M059J (cell line): ENCODE data around the gene FMNL2. TPM values are rescaled to one million over a fixed set of nuclear protein-coding genes. Genes with fewer than 3 reads are reported as not detected.
"Not testable (repeated sequence)": the region's sequence is repeated elsewhere in the genome, so short reads cannot be mapped to it uniquely, and the experiment has no call there.

ENCODE experiments used
- DNase-seq: peaks from one replicate; pipeline ENCODE4 v3.0.0-alpha.2; 2012; ENCODE audit warnings: low read depth
- total RNA-seq: library from RNA; depleted of rRNA; stranded (reverse); fragments of >200 nt; shearing (Covaris generic); gene quantifications from 2 replicates; pipeline ENCODE4 v1.2.3, GENCODE V29; 2014

FMNL2 gene
- total RNA-seq, 1 experiment from 2014 or later: 13.2 TPM

GRCh38 chr2:152375174-152375573 is 40.2 kb downstream of the FMNL2 start:
- DNase-seq: no peak

DNA sequence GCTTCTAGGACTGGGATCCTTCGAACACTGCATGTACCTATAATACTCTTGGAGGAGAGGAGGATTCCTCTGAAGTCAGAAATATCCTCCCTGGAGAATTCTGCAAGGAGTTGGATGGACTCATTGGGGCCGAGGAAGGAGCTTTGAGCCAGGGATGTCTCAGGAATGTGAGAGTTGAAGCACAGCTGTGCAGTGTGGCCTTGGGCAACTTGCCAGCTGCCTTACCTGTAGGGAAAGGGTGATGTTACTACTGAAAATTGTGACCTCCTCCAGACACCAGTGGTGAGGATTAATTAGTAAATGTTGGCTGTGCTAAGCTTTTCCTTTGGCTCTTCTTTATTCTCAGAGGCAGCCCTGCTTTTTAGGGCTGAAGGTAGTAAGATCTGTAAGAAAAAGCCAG is 41.4 kb downstream of the FMNL2 start:
- DNase-seq: no peak

GRCh38 chr2:152376968-152377367 is 42.0 kb downstream of the FMNL2 start:
- DNase-seq: peak; percentile 58

DNA sequence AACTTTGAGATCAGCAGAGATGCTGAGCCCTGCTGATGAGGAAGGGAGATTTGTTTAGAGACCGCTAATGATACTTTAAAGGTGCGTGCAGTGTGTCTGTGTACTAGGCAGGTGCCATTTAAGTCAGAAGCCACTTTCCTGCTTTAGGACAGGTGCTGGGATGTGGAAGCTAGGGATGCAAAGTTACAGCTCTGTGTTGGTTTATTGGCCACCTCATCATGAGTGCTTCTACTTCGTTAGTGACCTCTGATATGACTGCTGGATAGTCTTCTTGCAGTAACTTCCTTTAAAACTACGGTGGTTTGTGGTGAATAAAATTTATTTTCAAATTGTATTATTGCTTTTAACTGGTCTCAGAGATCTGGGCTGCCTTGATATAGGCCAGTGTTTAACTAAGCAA is 44.1 kb downstream of the FMNL2 start:
- no peak for DNase-seq

DNA sequence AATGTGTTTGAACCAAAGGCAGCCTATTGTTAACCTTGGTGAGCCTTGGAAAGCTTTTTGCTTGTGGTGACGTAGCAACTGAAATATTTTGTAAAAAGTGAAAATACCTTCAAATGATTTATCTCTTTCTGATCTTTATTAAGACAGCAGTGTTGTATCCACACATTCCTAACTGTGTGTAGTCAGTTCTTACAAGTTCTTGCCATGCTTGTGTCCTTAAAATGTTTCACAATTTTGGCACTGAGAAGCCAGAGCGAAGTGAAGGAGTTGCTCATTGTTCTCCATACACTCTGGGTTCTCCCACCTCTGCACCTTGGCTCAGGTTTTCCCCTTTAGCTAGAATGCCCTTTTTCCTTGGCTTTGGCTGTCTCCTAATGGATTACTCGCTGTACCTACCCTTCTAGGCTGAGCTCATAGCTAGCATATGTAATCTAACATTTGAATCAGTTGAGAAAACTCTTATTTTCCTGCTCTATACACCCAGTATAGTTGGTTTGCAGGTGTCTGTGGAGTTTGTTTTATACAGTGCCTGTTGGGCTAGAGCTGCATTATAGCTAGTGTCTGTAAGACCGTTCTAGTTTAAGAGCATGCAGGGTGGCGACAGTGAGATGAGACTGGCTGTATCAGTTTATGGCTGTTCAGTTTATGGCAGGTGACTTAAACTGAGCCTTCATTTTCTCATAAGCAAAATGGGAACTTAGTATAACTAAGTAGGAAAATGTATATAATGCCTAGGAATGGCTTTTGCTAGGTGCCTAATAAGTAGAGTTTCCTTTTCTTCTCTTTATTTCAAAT is 45.5 kb downstream of the FMNL2 start:
- no peak for DNase-seq

GRCh38 chr2:152383702-152384101 is 48.7 kb downstream of the FMNL2 start:
- DNase-seq: no peak

GRCh38 chr2:152384992-152385391 is 50.0 kb downstream of the FMNL2 start:
- DNase-seq: no peak

GRCh38 chr2:152385650-152386049 is 50.7 kb downstream of the FMNL2 start:
- peak; percentile 17 for DNase-seq

DNA sequence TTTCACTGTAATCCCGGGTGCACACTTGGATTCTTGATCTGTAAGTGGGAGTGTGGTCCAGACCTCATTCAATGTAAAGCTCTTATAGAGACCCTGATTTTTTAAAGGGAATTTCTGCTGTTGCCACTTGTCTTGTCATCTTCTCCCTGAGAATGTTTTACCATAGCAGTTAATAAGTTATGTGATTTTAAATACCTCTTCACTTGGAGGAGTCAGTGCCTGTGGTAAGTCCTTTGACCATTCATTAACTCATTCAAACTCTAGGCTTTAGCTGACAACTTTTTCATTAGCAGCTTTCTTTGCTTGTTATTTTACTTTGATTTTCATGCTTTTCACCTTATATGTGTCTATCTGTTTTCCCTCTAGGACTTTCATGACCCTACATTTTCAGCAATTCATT is 51.3 kb downstream of the FMNL2 start:
- DNase-seq: no peak

GRCh38 chr2:152387041-152387440 is 52.1 kb downstream of the FMNL2 start:
- DNase-seq: no peak

DNA sequence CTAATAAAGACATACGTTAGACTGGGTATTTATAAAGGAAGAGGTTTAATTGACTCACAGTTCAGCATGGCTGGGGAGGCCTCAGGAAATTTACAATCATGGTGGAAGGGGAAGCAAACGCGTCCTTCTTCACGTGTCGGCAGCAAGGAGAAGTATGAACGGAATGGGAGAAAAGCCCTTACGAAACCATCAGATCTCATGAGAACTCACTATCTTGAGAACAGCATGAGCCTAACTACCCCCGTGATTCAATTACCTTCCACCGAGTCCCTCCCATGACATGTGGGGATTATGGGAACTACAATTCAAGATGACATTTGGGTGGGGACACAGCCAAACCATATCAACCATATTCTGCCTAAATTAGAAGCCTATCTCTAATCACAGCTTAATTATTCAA is 53.3 kb downstream of the FMNL2 start:
- DNase-seq: not testable (repeated sequence)

- DNase-seq: no peak
These were observed 54.5 kb downstream of the FMNL2 start for GRCh38 chr2:152389483-152389882.

DNA sequence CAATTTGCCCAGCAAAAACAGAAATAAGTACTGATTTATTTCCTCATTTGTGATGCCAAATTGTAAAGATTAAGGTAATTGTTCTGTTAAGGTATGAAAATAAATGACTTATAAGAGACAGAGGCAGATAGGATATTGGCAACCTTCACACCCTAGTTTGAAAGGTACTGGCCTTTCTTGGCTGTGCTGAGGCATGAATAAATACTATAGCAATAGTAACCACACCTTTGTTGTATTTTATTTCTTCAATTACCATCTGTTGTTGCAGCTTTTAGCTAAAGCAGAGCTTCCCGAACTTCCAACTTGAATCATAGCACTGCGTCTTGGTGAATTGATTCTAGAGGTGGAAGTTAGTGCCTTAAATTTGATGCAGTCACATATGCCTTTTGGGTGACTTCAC is 55.9 kb downstream of the FMNL2 start:
- no peak for DNase-seq

- no peak for DNase-seq
These were observed 56.3 kb downstream of the FMNL2 start for GRCh38 chr2:152391318-152391717.

- DNase-seq: no peak
These were observed 58.4 kb downstream of the FMNL2 start for GRCh38 chr2:152393377-152393776.

- DNase-seq: no peak
These were observed 59.4 kb downstream of the FMNL2 start for GRCh38 chr2:152394326-152394725.

DNA sequence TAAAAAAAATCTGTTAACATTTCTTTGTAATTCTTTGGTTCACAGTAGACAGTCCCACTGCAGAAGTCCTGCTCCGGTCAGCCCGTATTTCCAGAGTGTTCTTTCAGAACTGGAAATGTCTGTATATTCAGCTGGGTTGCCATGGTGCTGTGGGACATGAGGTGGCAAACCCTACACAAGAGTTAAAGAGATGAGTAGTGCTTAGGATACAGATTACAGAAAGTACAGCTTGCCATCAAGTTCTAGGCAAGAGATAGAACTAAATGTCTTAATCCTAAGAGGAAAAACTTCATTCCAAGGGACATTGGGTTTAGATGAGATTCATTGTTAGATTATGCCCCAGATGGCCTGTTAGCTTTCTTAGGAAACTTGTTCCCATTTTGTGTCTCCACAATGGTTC is 60.1 kb downstream of the FMNL2 start:
- DNase-seq: no peak

DNA sequence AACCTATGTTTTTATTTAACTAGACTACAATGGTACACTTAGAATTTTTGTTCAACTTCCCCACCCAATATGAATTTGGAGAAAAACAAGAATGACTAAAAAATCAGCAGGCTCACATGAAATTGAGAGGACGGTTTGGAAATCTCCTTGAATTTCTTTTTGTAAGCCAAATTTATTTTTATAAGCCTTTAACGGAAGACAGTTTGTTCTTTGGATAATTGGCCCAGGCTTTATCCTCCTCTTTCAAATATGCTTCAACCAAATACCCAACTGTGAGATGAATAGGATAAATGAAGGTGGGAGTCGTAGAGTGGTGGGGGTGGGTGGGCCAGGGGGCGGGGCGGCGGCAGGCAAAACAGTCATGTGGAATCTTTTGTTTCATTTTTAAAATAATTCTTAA is 60.6 kb downstream of the FMNL2 start:
- DNase-seq: no peak

GRCh38 chr2:152396051-152396511 is 61.1 kb downstream of the FMNL2 start:
- DNase-seq: no peak

DNA sequence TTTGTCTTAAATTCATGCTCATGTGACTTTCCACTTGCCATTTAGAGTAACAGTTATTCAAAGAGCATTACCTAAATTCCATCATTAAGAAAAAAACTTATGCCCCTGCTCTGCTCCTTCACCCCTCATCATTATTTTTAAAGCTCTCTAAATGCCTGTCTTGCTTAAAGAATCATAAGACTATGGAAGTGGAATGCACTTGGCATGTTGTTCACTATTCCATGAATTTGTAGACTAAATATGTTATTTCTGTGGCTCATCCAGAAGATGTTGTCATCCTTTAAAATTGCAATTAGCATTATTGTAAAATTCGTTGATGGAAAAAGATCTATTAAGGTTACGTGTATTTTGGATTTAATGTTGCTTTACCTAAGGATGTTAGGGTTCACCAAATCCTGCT is 61.8 kb downstream of the FMNL2 start:
- DNase-seq: no peak

DNA sequence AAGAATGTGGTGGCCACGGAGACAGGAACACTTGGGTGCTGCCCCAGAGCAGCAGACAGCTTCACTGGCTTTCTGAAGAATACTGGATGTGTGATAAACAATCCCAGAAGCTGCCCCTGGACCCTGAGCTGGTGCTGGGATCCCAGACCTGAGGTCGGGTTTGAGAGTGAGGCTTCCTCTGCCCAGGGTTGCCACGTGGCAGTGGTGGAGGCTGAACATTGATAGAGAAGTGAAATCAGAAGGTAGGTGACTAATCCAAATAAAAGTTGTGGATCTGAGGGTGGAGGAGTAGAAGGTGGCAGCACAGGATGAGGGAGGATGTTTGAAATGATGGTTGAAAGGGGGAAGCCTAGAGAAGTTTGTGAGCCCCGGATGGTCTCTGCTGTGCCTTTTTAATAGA is 64.0 kb downstream of the FMNL2 start:
- DNase-seq: peak; percentile 41

DNA sequence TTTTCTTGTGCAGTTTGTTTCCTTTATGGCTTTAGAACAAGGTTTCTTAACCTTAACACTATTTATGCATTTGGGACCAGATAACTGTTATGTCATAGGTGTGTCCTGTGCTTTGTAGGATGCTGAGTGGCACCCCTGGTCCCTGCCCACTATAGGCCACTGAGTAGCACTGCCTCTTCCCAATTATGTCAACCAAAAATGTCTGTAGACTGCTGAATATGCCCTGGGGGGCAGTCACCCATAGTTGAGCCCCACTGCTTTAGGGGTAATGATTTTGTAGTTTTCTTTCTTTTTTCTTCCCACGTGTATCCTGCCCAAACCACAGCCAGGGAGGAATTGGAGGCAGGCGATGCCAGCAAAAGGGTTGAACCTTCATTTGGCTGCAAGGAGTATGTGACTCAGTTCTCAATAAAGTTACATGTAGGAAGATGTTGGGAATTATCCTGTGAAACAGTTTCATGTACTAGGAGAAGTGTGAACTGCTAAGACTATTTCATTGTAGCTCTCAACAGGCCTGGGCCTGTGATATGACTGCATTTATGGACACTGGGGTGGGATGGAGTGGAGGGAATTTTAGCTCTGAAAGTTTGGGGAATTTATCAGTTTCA is 65.7 kb downstream of the FMNL2 start:
- DNase-seq: peak; percentile 56
